NCI-H345 (cell line): ENCODE results near the gene ZNF784.

Source experiments
- DNase-seq: peaks from one replicate; lab custom pipeline; 2025; lab: John Stamatoyannopoulos, UW

ZNF784 gene

GRCh38 chr19:55656552-55656951 is 32.2 kb upstream of the ZNF784 start:
- DNase-seq, result no peak

GRCh38 chr19:55655648-55656040 is 31.3 kb upstream of the ZNF784 start:
- DNase-seq, result no peak

GRCh38 chr19:55654868-55655647 is 30.7 kb upstream of the ZNF784 start, which contains the start of gene U2AF2:
U2AF2 (plus strand) TSS chr19:55655035; CDS start chr19:55655105, 70 bp downstream.
- DNase-seq, result peak; percentile 86

- DNase-seq, result peak; percentile 97
These were observed 30.0 kb upstream of the ZNF784 start for GRCh38 chr19:55654323-55654867.

- peak; percentile 95 for DNase-seq
These were observed 29.4 kb upstream of the ZNF784 start for GRCh38 chr19:55653651-55654322.

GRCh38 chr19:55652311-55653128 is 28.2 kb upstream of the ZNF784 start:
- DNase-seq, result no peak

- no peak for DNase-seq
These were observed 26.9 kb upstream of the ZNF784 start for GRCh38 chr19:55651236-55651635.

- DNase-seq, result no peak
These were observed 26.4 kb upstream of the ZNF784 start for GRCh38 chr19:55650602-55651230.

- no peak for DNase-seq
These were observed 25.8 kb upstream of the ZNF784 start for GRCh38 chr19:55650126-55650557.

GRCh38 chr19:55649268-55650125 is 25.1 kb upstream of the ZNF784 start:
- DNase-seq, result no peak

- no peak for DNase-seq
These were observed 24.4 kb upstream of the ZNF784 start for GRCh38 chr19:55648585-55649267.

- DNase-seq, result peak; percentile 57
These were observed 23.6 kb upstream of the ZNF784 start, which contains the start of gene CCDC106 for GRCh38 chr19:55647732-55648584. CCDC106 (plus strand) TSS chr19:55648212; CDS start chr19:55649047, 835 bp downstream.

GRCh38 chr19:55646889-55647731 is 22.7 kb upstream of the ZNF784 start:
- DNase-seq, result no peak

- DNase-seq, result no peak
These were observed 21.1 kb upstream of the ZNF784 start for GRCh38 chr19:55645512-55645881.

- no peak for DNase-seq
These were observed 20.6 kb upstream of the ZNF784 start for GRCh38 chr19:55644842-55645511.

GRCh38 chr19:55644191-55644833 is 19.9 kb upstream of the ZNF784 start:
- DNase-seq, result no peak

GRCh38 chr19:55643887-55644176 is 19.5 kb upstream of the ZNF784 start:
- no peak for DNase-seq
